Cardiac muscle cell (in vitro differentiated cells and primary cell): ENCODE results near the gene AANAT. TPM values are rescaled to one million over a fixed set of nuclear protein-coding genes. Genes with fewer than 3 reads are reported as not detected.

ENCODE experiments used
- DNase-seq, 2 donors: peaks; one replicate each; pipeline versions ENCODE4 v3.0.0 to v3.0.0-alpha.2; 2010 to 2017; ENCODE audit warnings: low read depth in 1 of 2, low spot score in 1 of 2
- H3K27ac ChIP-seq: fragments of 200-600 bp; sonication (generic); 2 replicates; pipeline ENCODE4 v1.5.1; 2016
- H3K27me3 ChIP-seq: fragments of 200-600 bp; sonication (generic); 2 replicates; pipeline ENCODE4 v1.6.0; 2016; ENCODE audit warnings: control low read depth
- H3K36me3 ChIP-seq: fragments of 200-600 bp; sonication (generic); 2 replicates; pipeline ENCODE4 v1.5.1; 2016; ENCODE audit warnings: control low read depth
- H3K4me1 ChIP-seq: fragments of 200-600 bp; sonication (generic); 2 replicates; pipeline ENCODE4 v1.8.1; 2017; ENCODE audit warnings: low read depth, mild to moderate bottlenecking, mixed run types
- H3K4me3 ChIP-seq: fragments of 200-600 bp; sonication (generic); 2 replicates; pipeline ENCODE4 v1.5.1; 2016; ENCODE audit warnings: mild to moderate bottlenecking
- H3K9me3 ChIP-seq: fragments of 200-600 bp; sonication (generic); 2 replicates; pipeline ENCODE4 v1.5.1; 2017; ENCODE audit warnings: low read depth, mild to moderate bottlenecking, control low read depth
- polyA plus RNA-seq: library from polyadenylated mRNA; unstranded; fragments of >200 nt; fragmentation: Nextera tagmentation; extraction: Ambion mirVana; gene quantifications from 2 replicates; pipeline ENCODE4 v1.2.1, GENCODE V29; 2016
- total RNA-seq: library from RNA; depleted of rRNA; stranded (reverse); fragments of >200 nt; gene quantifications from 2 replicates; pipeline ENCODE4 v1.2.3, GENCODE V29; 2016
- TF ChIP-seq, protein P1 (sequence below): IDR thresholded peaks from 2 replicates; pipeline ENCODE4 v1.5.1; 2012; ENCODE audit warnings: low read depth, mild to moderate bottlenecking, low read length

AANAT gene
- total and polyA plus RNA-seq, 2 experiments from 2014 or later, result 0.33 to 2.1 TPM

DNA sequence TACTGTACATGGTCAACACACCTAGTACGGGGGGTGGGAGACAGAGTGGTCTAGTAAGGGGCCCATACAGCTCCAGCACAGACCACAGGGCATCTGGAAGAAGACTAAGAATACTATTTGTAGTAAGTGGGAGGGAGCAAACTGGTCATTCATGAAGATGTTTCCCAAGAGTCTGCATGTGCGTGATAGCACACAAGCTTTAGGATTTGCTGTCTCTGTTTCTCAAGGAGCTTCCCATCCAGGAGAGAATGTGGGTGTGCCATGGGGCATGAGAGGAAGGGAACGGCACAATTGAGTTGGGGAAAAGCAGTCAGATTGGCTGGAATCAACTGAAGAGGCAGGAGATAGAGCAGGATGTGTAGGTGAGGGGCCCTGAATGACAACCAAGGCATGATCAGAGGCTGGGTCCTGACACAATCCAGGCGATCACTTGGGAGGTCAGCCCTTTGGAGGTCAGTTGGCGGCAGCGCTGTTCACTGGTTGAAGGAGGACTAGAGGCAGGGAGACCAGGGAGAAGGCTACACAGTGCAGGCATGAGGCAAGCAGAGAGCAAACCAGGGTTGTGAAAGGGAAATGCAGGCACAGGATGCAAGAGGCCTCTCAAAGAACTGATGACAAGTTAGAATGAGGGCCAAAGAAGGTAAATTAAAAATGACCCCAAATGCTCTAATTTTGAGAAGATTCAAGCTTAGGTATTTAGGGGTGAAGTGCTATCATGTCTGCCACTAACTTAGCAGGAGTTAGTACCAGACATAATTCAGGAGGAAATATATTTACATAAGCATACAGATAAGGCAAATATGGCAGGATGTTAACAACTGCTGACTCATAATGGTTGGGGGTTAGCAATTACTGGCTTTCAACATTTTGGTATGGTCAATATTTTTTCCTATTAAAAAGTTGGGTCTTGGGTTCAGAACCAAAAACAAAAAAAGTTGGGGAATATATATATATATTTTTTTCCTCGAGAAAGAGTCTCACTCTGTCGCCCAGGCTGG is 24.8 kb upstream of the AANAT start:
- DNase-seq, result peak in 1 of 2 donors; percentile 55
- no peak overlapping the region for H3K27ac ChIP-seq
- TF ChIP-seq, protein P1, sequence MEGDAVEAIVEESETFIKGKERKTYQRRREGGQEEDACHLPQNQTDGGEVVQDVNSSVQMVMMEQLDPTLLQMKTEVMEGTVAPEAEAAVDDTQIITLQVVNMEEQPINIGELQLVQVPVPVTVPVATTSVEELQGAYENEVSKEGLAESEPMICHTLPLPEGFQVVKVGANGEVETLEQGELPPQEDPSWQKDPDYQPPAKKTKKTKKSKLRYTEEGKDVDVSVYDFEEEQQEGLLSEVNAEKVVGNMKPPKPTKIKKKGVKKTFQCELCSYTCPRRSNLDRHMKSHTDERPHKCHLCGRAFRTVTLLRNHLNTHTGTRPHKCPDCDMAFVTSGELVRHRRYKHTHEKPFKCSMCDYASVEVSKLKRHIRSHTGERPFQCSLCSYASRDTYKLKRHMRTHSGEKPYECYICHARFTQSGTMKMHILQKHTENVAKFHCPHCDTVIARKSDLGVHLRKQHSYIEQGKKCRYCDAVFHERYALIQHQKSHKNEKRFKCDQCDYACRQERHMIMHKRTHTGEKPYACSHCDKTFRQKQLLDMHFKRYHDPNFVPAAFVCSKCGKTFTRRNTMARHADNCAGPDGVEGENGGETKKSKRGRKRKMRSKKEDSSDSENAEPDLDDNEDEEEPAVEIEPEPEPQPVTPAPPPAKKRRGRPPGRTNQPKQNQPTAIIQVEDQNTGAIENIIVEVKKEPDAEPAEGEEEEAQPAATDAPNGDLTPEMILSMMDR, result no peak
- H3K36me3 ChIP-seq, result no peaks in the 10 kb centered on the region
- H3K4me1 ChIP-seq, result peaks cover 46% of the 10 kb centered on the region
- no peaks in the 10 kb centered on the region for H3K9me3 ChIP-seq
- H3K4me3 ChIP-seq, result no peak overlapping the region
- no peaks in the 10 kb centered on the region for H3K27me3 ChIP-seq

DNA sequence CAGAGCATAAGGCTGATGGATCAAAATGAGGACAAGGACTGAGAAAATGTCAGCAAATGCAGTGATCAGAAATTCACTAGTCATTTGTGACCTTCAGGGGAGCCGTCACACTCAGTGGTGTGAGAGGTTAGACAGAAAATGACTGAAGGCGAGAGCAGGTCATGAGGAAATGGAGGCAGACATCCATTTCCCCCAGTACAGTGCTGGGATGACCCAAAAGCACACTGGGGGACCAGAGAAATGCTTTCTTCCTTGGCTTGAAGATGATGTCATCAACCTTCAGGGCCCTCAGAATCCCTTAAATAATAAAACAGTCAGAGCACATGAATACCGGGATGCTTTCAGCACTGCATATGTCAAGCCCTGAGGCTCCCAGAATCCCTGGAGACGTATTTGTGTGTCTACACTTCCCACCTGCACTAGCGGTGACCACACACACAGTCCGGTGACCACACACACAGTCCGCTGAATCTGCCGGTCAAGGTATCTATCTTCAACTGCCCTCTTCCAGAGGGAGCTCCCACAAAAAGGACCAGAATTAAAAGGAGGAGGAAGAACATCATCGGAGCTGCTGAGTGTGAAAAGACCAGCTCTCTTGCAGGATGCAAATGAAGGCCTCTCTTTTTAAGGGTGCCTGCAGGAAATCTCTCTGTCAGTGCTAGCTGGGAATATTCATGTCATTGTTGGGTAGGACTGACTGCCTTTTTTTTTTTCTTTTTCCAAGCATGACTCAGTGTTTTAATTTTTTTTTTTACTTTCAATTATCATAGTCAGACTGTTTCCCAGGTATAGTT is 22.7 kb upstream of the AANAT start:
- H3K4me1 ChIP-seq, result peaks cover 63% of the 10 kb centered on the region
- no peak overlapping the region for H3K4me3 ChIP-seq
- H3K27ac ChIP-seq, result no peak overlapping the region
- H3K27me3 ChIP-seq, result no peaks in the 10 kb centered on the region
- no peaks in the 10 kb centered on the region for H3K36me3 ChIP-seq
- TF ChIP-seq, protein P1, result no peak
- H3K9me3 ChIP-seq, result no peaks in the 10 kb centered on the region
- no peak for DNase-seq

DNA sequence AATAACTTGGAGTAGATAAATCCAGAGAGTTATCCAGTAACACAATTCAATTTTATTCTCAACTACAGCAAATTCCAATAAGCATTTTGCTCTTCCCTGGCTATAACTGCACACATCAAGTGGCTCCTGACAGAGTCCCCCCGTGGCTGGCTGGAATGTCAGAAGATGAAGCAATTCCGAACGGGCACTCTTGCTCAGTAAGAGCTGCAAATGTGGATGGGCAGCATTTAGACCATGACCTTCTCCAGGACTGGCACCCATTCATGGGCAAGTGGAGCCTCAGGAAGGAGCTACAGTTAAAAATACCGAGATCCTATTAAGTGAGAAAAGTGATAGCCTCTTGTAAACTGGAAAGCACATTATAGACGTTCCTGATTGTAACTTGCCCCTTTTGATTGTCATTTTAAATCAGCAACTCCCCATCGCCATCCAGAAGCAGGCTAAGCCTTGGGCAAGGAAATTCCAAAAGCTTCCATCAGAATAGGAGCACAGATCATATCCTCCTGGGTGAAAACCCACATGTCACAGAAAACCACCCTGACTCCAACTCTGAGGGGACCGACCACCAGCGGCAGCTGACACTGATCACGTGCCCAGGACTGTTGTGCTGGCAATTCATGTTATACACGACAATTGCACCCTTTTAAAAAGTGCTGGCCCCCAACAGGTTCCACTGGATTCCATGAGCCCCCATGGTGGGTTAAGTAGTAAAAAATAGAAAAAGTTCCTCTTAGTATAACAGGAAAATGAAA is 21.5 kb upstream of the AANAT start:
- Histone ChIP-seq H3K4me1 (peaks cover 60% of the 10 kb centered on the region), H3K9me3 (no peaks in the 10 kb centered on the region), H3K4me3 (no peak overlapping the region), H3K27ac (peak overlapping the region; percentile 82), H3K27me3 (no peaks in the 10 kb centered on the region), H3K36me3 (no peaks in the 10 kb centered on the region)
- no peak for DNase-seq
- TF ChIP-seq, protein P1, result no peak

DNA sequence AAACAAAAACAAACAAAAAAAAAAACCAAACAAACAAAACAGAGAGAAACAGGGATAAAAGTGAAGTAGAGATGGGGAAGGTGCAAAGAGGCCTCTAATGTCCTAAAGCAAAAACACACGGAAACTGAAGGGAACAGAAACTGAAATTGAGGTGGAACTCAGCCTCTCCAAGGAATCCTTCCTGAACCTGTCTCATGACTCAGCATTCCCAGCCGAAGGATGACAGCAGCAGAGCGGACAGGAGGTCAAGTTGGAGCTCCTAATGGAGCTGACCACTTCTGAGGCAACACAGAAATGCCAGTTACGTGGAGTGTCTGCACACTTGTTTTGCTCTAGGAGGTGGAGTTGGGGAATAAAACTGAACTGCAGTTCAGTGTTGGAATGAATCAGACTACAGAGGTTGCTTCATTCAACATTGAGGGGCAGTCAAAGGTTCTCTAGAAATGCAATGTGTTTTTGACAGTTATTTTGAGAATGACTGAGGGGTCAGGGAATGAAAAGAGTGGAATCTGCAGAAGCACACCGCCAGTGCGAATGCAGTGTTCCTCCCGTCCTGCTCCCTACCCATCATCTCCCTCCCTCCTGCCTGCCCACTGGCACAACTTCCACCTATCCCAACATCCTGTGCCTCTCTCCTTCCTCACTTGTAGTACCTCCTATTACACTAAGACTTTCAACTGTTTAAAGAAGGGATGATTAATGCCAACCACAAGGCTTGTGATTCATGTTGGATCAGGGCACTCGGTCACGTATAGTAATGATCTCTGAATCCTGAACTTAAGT is 20.8 kb upstream of the AANAT start:
- peak overlapping the region; percentile 82 for H3K27ac ChIP-seq

More for the DNA sequence above, 20.8 kb upstream of the AANAT start:
- H3K9me3 ChIP-seq, result no peaks in the 10 kb centered on the region
- H3K36me3 ChIP-seq, result no peaks in the 10 kb centered on the region
- TF ChIP-seq, protein P1, result no peak
- H3K27me3 ChIP-seq, result no peaks in the 10 kb centered on the region
- no peak overlapping the region for H3K4me3 ChIP-seq
- peaks cover 59% of the 10 kb centered on the region for H3K4me1 ChIP-seq
- peak; percentile 79 to 81 for DNase-seq
